ENCODE data around the gene SGIP1. TPM values are rescaled to one million over a fixed set of nuclear protein-coding genes. Genes with fewer than 3 reads are reported as not detected.

The SGIP1 gene
- total RNA-seq, 1 donor from 2014 or later = 12.4 TPM

DNA sequence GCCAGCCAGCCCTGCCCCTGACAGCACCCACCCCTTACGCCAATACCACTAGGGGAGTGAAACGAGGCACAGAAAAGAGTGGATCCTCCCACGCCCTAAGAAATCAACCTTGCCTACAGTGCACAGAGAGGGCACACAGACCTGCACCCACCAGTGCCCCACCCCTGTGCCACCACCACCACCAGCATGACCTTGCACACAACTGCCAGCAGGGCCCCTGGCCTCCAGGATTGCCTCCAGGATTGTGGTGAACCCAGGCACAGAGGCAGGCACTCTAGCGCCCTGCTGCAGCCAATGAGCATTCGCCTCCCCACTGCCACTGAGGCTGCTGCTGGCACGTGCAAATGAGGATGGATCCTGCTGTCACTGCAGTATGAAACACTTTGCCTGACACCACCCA, 23.5 kb upstream of the SGIP1 start:
- no peaks in the 10 kb centered on the region for H3K9me3 ChIP-seq
- TF ChIP-seq, protein P1, sequence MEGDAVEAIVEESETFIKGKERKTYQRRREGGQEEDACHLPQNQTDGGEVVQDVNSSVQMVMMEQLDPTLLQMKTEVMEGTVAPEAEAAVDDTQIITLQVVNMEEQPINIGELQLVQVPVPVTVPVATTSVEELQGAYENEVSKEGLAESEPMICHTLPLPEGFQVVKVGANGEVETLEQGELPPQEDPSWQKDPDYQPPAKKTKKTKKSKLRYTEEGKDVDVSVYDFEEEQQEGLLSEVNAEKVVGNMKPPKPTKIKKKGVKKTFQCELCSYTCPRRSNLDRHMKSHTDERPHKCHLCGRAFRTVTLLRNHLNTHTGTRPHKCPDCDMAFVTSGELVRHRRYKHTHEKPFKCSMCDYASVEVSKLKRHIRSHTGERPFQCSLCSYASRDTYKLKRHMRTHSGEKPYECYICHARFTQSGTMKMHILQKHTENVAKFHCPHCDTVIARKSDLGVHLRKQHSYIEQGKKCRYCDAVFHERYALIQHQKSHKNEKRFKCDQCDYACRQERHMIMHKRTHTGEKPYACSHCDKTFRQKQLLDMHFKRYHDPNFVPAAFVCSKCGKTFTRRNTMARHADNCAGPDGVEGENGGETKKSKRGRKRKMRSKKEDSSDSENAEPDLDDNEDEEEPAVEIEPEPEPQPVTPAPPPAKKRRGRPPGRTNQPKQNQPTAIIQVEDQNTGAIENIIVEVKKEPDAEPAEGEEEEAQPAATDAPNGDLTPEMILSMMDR (IDR thresholded peaks at IDR 0.05) = no peak
- intact Hi-C loops (cut with DNase I) = no loop called here
- H3K4me3 ChIP-seq = no peak overlapping the region
- no peak overlapping the region for H3K27ac ChIP-seq
- no peaks in the 10 kb centered on the region for H3K36me3 ChIP-seq
- H3K4me1 ChIP-seq = no peaks in the 10 kb centered on the region
- no peak for ATAC-seq
- H3K27me3 ChIP-seq (ENCODE audit: low read depth) = no peaks in the 10 kb centered on the region
- DNase-seq = no peak

DNA sequence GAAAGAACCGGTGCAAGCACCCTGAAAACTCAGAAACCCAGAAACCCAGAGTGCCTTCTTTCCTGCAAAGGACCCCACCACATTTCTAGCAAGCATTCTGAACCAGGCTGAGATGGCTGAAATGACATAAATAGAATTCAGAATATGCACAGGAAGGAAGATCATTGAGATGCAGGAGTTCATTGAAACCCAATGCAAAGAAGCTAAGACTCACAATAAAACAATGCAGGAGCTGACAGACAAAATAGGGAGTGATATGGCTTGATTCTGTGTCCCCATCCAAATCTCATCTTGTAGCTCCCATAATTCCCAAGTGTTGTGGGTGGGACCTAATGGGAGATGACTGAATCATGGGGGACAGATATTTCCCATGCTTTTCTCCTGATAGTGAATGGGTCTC, 22.8 kb upstream of the SGIP1 start:
- Histone ChIP-seq H3K36me3 (no peaks in the 10 kb centered on the region), H3K4me1 (no peaks in the 10 kb centered on the region), H3K4me3 (no peak overlapping the region), H3K9me3 (no peaks in the 10 kb centered on the region), H3K27me3 (ENCODE audit: low read depth) (no peaks in the 10 kb centered on the region), H3K27ac (no peak overlapping the region)
- TF ChIP-seq, protein P1 (IDR thresholded peaks at IDR 0.05) = no peak
- no peak for DNase-seq
- no peak for ATAC-seq
- intact Hi-C loops (cut with DNase I) = no loop called here

DNA sequence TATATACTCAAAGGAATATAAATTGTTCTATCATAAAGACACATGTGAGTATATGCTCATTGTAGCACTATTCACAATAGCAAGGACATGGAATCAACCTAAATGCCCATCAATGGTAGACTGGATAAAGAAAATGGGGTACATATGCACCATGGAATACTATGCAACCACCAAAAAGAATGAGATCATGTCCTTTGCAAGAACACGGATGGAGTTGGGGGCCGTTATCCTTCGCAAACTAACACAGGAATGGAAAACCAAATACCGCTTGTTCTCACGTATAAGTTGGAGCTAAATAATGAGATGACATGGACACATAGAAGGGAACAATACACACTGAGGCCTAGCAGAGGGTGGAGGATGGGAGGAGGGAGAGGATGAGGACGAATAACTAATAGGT, 16.0 kb upstream of the SGIP1 start:
- ATAC-seq = no peak
- Histone ChIP-seq H3K27me3 (ENCODE audit: low read depth) (no peaks in the 10 kb centered on the region), H3K4me3 (no peak overlapping the region), H3K9me3 (no peaks in the 10 kb centered on the region), H3K4me1 (no peaks in the 10 kb centered on the region), H3K36me3 (no peaks in the 10 kb centered on the region), H3K27ac (no peak overlapping the region)
- no peak for DNase-seq
- intact Hi-C loops (cut with DNase I) = no loop called here
- TF ChIP-seq, protein P1 (IDR thresholded peaks at IDR 0.05) = no peak

DNA sequence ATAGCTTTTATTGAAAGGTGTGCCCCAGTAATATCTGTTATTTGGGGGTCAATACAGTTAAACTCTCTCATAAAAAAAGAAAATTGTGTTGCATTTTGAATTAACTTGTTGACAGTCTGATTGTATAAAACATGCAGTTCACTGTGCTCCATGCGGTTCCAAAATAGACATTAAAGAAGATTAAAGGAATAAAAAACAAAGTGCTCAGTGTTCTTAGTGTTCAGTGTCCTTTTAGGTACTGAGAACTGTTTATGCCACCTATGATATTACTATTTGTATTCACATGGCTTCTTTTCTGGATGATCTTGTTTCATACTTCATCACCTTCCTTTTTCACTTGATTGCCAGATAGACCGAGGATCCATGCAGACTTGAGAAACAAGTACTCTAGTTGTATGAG, 15.3 kb upstream of the SGIP1 start:
- Histone ChIP-seq H3K27ac (no peak overlapping the region), H3K4me1 (no peaks in the 10 kb centered on the region), H3K36me3 (no peaks in the 10 kb centered on the region), H3K27me3 (ENCODE audit: low read depth) (no peaks in the 10 kb centered on the region), H3K9me3 (no peaks in the 10 kb centered on the region), H3K4me3 (no peak overlapping the region)
- ATAC-seq (no peak), DNase-seq (no peak)
- intact Hi-C loops (cut with DNase I) = no loop called here
- TF ChIP-seq, protein P1 (IDR thresholded peaks at IDR 0.05) = no peak

DNA sequence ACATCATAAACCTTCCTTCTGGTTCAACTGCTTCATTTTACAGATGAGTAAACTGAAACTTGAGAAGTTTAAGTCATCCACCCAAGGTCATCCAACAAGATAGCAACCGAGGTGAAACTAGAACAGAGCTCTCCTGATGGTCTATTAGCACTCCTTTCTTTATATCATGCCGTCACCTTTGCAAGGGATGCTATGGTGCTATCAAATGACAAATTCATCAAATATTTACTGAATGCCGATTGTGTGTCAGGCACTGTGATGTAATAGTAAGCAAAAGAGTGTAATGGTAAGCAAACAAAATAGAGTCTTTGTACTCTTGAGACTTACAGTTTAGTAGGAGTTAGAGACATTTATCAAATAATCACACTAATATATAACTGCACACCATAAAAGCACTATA, 14.0 kb upstream of the SGIP1 start:
- H3K27ac ChIP-seq = no peak overlapping the region
- H3K27me3 ChIP-seq (ENCODE audit: low read depth) = no peaks in the 10 kb centered on the region
- H3K36me3 ChIP-seq = no peaks in the 10 kb centered on the region
- H3K4me3 ChIP-seq = no peak overlapping the region
- DNase-seq (no peak), ATAC-seq (no peak)
- TF ChIP-seq, protein P1 (IDR thresholded peaks at IDR 0.05) = no peak
- H3K9me3 ChIP-seq = no peaks in the 10 kb centered on the region
- intact Hi-C loops (cut with DNase I) = no loop called here
- H3K4me1 ChIP-seq = no peaks in the 10 kb centered on the region

DNA sequence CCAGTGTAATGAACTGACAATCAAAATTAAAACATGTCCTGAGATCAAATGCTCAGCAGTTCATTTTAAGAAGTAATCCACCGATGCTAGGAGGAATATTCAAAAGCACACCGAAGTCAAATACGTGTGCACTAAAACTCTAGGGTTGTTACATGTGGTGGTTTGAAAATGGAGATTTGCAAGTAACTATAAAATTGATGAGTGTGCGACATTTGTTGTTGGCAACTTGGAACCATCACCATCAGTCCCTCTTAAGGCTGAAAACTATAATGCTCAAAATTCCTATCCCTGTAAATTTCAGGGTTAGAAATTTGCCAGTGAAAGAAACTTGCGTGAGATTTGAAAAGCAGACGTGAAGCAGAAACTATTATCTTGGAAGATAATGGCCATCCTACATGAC, 13.3 kb upstream of the SGIP1 start:
- no peak for ATAC-seq
- intact Hi-C loops (cut with DNase I) = no loop called here
- TF ChIP-seq, protein P1 (IDR thresholded peaks at IDR 0.05) = no peak

More for the DNA sequence above, 13.3 kb upstream of the SGIP1 start:
- H3K27me3 ChIP-seq (ENCODE audit: low read depth) = no peaks in the 10 kb centered on the region
- no peaks in the 10 kb centered on the region for H3K9me3 ChIP-seq
- no peaks in the 10 kb centered on the region for H3K4me1 ChIP-seq
- no peak for DNase-seq
- no peaks in the 10 kb centered on the region for H3K36me3 ChIP-seq
- H3K4me3 ChIP-seq = no peak overlapping the region
- H3K27ac ChIP-seq = no peak overlapping the region
